ENCODE data around the gene SH3GL1.
A peak's percentile ranks its signal among the peaks of the same experiment; 100 is the strongest.

Gene SH3GL1

GRCh38 chr19:4396949-4397783 is 3.2 kb downstream of the SH3GL1 start:
- DNase-seq, result no peak

- DNase-seq, result no peak
These were observed 6.3 kb downstream of the SH3GL1 start for GRCh38 chr19:4393947-4394590.

- DNase-seq, result no peak
These were observed 8.5 kb downstream of the SH3GL1 start for GRCh38 chr19:4391701-4392483.

GRCh38 chr19:4391306-4391693 is 9.0 kb downstream of the SH3GL1 start:
- no peak for DNase-seq

GRCh38 chr19:4390567-4391305 is 9.6 kb downstream of the SH3GL1 start:
- no peak for DNase-seq

- no peak for DNase-seq
These were observed 10.3 kb downstream of the SH3GL1 start for GRCh38 chr19:4390017-4390566.

GRCh38 chr19:4389511-4390016 is 10.8 kb downstream of the SH3GL1 start:
- no peak for DNase-seq

- DNase-seq, result no peak
These were observed 11.3 kb downstream of the SH3GL1 start for GRCh38 chr19:4389064-4389375.

- no peak for DNase-seq
These were observed 11.8 kb downstream of the SH3GL1 start for GRCh38 chr19:4388337-4389063.

GRCh38 chr19:4386041-4386782 is 14.1 kb downstream of the SH3GL1 start:
- DNase-seq, result no peak

- DNase-seq, result no peak
These were observed 14.9 kb downstream of the SH3GL1 start for GRCh38 chr19:4385291-4386040.

- DNase-seq, result peak; percentile 60 to 61
These were observed 20.1 kb downstream of the SH3GL1 start for GRCh38 chr19:4380254-4380727.

- DNase-seq, result peak; percentile 24 to 33
These were observed 20.7 kb downstream of the SH3GL1 start for GRCh38 chr19:4379383-4380253.

- no peak for DNase-seq
These were observed 21.5 kb downstream of the SH3GL1 start for GRCh38 chr19:4378886-4379285.

GRCh38 chr19:4376991-4377781 is 23.2 kb downstream of the SH3GL1 start:
- no peak for DNase-seq

- DNase-seq, result no peak
These were observed 23.7 kb downstream of the SH3GL1 start for GRCh38 chr19:4376671-4376990.

GRCh38 chr19:4376028-4376670 is 24.2 kb downstream of the SH3GL1 start:
- DNase-seq, result no peak

Measured in CD4-positive, alpha-beta T cell treated with Interleukin-1 beta for 1 hour (primary cell).